Right forelimb (tissue), 1 donor: ENCODE measurements around the gene TTN.

Experiments used
- DNase-seq: peaks from one replicate; pipeline ENCODE4 v3.0.0-alpha.2; 2018

TTN gene

GRCh38 chr2:178811045-178811444, 3.8 kb upstream of the TTN start:
- no peak for DNase-seq

- DNase-seq = no peak
These were observed 3.2 kb upstream of the TTN start for GRCh38 chr2:178810422-178810821.

- DNase-seq = no peak
These were observed 680 bp downstream of the TTN start for GRCh38 chr2:178806543-178806942.

- DNase-seq = no peak
These were observed 1.8 kb downstream of the TTN start for GRCh38 chr2:178805457-178805856.

- DNase-seq = no peak
These were observed 2.4 kb downstream of the TTN start for GRCh38 chr2:178804791-178805190.

- no peak for DNase-seq
These were observed 6.7 kb downstream of the TTN start for GRCh38 chr2:178800510-178800909.

GRCh38 chr2:178799305-178799704, 7.9 kb downstream of the TTN start:
- DNase-seq = no peak

- no peak for DNase-seq
These were observed 11.0 kb downstream of the TTN start for GRCh38 chr2:178796079-178796677.

GRCh38 chr2:178787934-178788333, 19.3 kb downstream of the TTN start:
- no peak for DNase-seq

GRCh38 chr2:178787155-178787554, 20.1 kb downstream of the TTN start:
- DNase-seq = no peak

GRCh38 chr2:178783889-178784288, 23.3 kb downstream of the TTN start:
- DNase-seq = no peak

GRCh38 chr2:178782236-178782635, 25.0 kb downstream of the TTN start:
- no peak for DNase-seq

- no peak for DNase-seq
These were observed 29.6 kb downstream of the TTN start for GRCh38 chr2:178777577-178777976.

- no peak for DNase-seq
These were observed 30.5 kb downstream of the TTN start for GRCh38 chr2:178776751-178777150.

GRCh38 chr2:178775975-178776374, 31.2 kb downstream of the TTN start:
- no peak for DNase-seq

- no peak for DNase-seq
These were observed 36.7 kb downstream of the TTN start for GRCh38 chr2:178770518-178770917.

- no peak for DNase-seq
These were observed 39.8 kb downstream of the TTN start for GRCh38 chr2:178767094-178768060.

GRCh38 chr2:178764097-178764496, 43.1 kb downstream of the TTN start:
- no peak for DNase-seq

- DNase-seq = no peak
These were observed 45.4 kb downstream of the TTN start for GRCh38 chr2:178761759-178762371.

- no peak for DNase-seq
These were observed 50.4 kb downstream of the TTN start for GRCh38 chr2:178756843-178757242.

GRCh38 chr2:178756343-178756742, 50.9 kb downstream of the TTN start:
- DNase-seq = no peak

- no peak for DNase-seq
These were observed 59.5 kb downstream of the TTN start for GRCh38 chr2:178747767-178748166.

- DNase-seq = no peak
These were observed 72.7 kb downstream of the TTN start for GRCh38 chr2:178734518-178734917.

- no peak for DNase-seq
These were observed 73.2 kb downstream of the TTN start for GRCh38 chr2:178733975-178734374.
